Caco-2 (cell line): ENCODE results near the gene HOXA1. TPM values are rescaled to one million over a fixed set of nuclear protein-coding genes. Genes with fewer than 3 reads are reported as not detected.

ENCODE experiments used
- BruUV-seq: library from RNA; stranded (reverse); fragments of 400-500 nt; replicated peaks from 2 replicates; lab custom pipeline; 2021; lab: Mats Ljungman, UMichigan
- CTCF ChIA-PET: fragments of 300-600 bp; sonication (Branson Sonifier 250); formaldehyde crosslinking; loops from one replicate; lab custom pipeline; 2022; ENCODE audit warnings: antibody characterized with exemption; lab: Charles Lee
- POLR2A ChIA-PET: fragments of 300-600 bp; sonication (Branson Sonifier 250); formaldehyde crosslinking; loops from one replicate; lab custom pipeline; 2022; ENCODE audit warnings: antibody characterized with exemption; lab: Charles Lee
- DNase-seq, 2 experiments: peaks; one replicate each; pipeline versions ENCODE4 v3.0.0 to v3.0.0-alpha.2; 2020 to 2022
- H3K27me3 ChIP-seq: replicated peaks from 2 replicates; pipeline ENCODE4 v1.6.0; 2011; ENCODE audit warnings: low read length; ENCODE audit not compliant: control insufficient read depth, insufficient read depth
- H3K36me3 ChIP-seq: 2 replicates; pipeline ENCODE4 v1.5.1; 2011; ENCODE audit warnings: low read length; ENCODE audit not compliant: control insufficient read depth, insufficient read depth
- H3K4me1 ChIP-seq: fragments of 250-450 bp; sonication (Bioruptor Pico); 2 replicates; pipeline ENCODE4 v1.5.1; 2020; ENCODE audit warnings: mild to moderate bottlenecking
- H3K4me3 ChIP-seq: 2 replicates; pipeline ENCODE4 v1.5.1; 2011; ENCODE audit warnings: low read depth, mild to moderate bottlenecking, control low read depth, low read length
- H3K9me3 ChIP-seq: fragments of 250-450 bp; sonication (Bioruptor Pico); 2 replicates; pipeline ENCODE4 v1.5.1; 2020; ENCODE audit warnings: mild to moderate bottlenecking, moderate library complexity
- H3K27ac Mint-ChIP-seq: one replicate; pipeline ENCODE4 v1.8.0; 2022; ENCODE audit warnings: mixed read lengths; ENCODE audit not compliant: unreplicated experiment
- H3K27me3 Mint-ChIP-seq: one replicate; pipeline ENCODE4 v1.8.0; 2022; ENCODE audit warnings: mixed read lengths; ENCODE audit not compliant: insufficient read depth, unreplicated experiment
- H3K36me3 Mint-ChIP-seq: one replicate; pipeline ENCODE4 v1.8.0; 2022; ENCODE audit warnings: mild to moderate bottlenecking, mixed read lengths; ENCODE audit not compliant: insufficient read depth, unreplicated experiment
- H3K4me1 Mint-ChIP-seq: one replicate; pipeline ENCODE4 v1.8.0; 2022; ENCODE audit warnings: low read depth, mixed read lengths; ENCODE audit not compliant: unreplicated experiment
- H3K4me3 Mint-ChIP-seq: one replicate; pipeline ENCODE4 v1.8.0; 2022; ENCODE audit warnings: mild to moderate bottlenecking, moderate library complexity, mixed read lengths; ENCODE audit not compliant: unreplicated experiment
- H3K9me3 Mint-ChIP-seq: one replicate; pipeline ENCODE4 v1.8.0; 2022; ENCODE audit warnings: mixed read lengths; ENCODE audit not compliant: unreplicated experiment
- intact Hi-C: fragments of 100-400 bp; cut with micrococcal nuclease; formaldehyde crosslinking; loops from one replicate; pipeline ENCODE4 v1.10.0; 2022; ENCODE audit not compliant: unreplicated experiment
- total RNA-seq: library from RNA; stranded (reverse); gene quantifications from 2 replicates; pipeline ENCODE4 v1.2.3, GENCODE V29; 2022
- TF ChIP-seq, protein P1 (sequence below), 2 experiments: fragments of 200-600 bp in 1 of 2; IDR thresholded peaks; 1 replicate in 1 of 2; 2 replicates in 1 of 2; pipeline versions ENCODE4 v1.5.1 to v1.8.0; 2011 to 2022; ENCODE audit warnings: antibody characterized with exemption in 1 of 2, control low read depth in 1 of 2, inconsistent platforms in 1 of 2, low read depth in 1 of 2, low read length in 1 of 2, mild to moderate bottlenecking in 1 of 2, moderate library complexity in 1 of 2; ENCODE audit not compliant: insufficient read depth in 1 of 2, severe bottlenecking in 1 of 2, unreplicated experiment in 1 of 2

The HOXA1 gene
- total RNA-seq, 1 experiment from 2014 or later = 18.5 TPM

DNA sequence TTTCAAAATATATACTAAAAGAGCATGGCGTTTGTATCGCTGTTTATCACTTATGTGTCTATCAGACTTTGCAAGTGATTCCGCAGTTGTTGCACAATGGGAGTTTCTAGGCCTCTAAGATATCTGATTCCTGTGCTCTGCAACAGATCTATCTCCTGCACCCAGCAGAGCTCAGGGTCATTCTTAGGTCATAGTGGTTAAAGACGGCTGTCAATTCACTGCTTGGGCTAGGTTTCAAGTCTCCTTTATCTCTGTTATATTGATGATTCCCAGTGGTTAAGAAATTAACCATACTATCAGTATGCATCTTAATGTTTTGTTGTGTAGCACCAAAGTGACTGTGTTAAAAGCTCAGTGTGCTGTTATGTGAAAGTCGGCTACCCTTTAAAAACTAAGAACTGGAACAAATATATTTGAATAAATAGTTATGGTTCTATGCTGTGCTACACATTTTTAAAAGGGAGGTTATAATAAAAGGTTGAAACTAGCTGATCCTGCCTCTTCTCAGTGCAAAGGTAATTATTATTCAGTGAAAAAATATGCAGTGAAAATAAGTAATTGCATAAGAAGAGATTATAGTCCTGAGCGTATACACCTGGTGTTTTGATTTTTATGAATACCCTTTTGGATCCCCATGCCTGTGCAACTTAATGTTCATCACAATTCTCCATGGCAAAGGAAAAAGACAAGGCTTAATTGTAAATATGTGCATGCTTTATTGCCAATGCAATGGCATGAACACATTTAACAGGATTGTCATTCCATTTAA lies 24.0 kb downstream of the HOXA1 start:
- Mint-ChIP-seq H3K27me3 (no peaks in the 10 kb centered on the region), H3K4me3 (no peak overlapping the region), H3K36me3 (no peaks in the 10 kb centered on the region), H3K9me3 (no peaks in the 10 kb centered on the region), H3K27ac (no peak overlapping the region), H3K4me1 (no peaks in the 10 kb centered on the region)
- CTCF ChIA-PET = no interaction called here
- Histone ChIP-seq H3K27me3 (no peaks in the 10 kb centered on the region), H3K4me3 (no peak overlapping the region), H3K36me3 (no peaks in the 10 kb centered on the region), H3K4me1 (no peaks in the 10 kb centered on the region), H3K9me3 (no peaks in the 10 kb centered on the region)
- BruUV-seq = no TSS peak
- DNase-seq = no peak
- intact Hi-C loops = no loop called here
- TF ChIP-seq, protein P1, sequence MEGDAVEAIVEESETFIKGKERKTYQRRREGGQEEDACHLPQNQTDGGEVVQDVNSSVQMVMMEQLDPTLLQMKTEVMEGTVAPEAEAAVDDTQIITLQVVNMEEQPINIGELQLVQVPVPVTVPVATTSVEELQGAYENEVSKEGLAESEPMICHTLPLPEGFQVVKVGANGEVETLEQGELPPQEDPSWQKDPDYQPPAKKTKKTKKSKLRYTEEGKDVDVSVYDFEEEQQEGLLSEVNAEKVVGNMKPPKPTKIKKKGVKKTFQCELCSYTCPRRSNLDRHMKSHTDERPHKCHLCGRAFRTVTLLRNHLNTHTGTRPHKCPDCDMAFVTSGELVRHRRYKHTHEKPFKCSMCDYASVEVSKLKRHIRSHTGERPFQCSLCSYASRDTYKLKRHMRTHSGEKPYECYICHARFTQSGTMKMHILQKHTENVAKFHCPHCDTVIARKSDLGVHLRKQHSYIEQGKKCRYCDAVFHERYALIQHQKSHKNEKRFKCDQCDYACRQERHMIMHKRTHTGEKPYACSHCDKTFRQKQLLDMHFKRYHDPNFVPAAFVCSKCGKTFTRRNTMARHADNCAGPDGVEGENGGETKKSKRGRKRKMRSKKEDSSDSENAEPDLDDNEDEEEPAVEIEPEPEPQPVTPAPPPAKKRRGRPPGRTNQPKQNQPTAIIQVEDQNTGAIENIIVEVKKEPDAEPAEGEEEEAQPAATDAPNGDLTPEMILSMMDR (IDR thresholded peaks at IDR 0.05; ENCODE audit: insufficient read depth in 1 of 2, low read depth in 1 of 2, low read length in 1 of 2, severe bottlenecking in 1 of 2, unreplicated experiment in 1 of 2) = no peak
- POLR2A ChIA-PET = no interaction called here

DNA sequence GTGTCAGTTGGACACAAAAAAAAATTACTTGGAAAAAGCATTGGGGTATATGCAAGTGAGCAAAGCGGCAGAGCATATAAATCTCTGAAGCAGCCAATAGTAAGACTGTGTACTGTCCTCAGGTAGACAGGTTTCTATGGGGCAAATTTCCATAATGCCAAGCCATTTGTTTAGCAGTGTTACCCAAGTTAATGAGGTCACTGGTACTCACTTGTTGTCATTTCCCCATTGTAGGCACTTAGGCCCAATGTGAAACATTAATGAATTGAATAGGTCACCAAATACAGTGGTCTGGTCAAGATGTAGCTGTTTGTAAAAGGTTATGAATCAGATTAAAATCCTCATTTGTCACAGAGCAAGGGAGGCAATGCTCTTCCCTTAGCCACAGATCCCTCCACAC lies 27.5 kb downstream of the HOXA1 start:
- no peaks in the 10 kb centered on the region for H3K27me3 Mint-ChIP-seq
- H3K4me3 ChIP-seq = no peak overlapping the region
- no peak overlapping the region for H3K27ac Mint-ChIP-seq
- ChIA-PET POLR2A (no interaction called here), CTCF (no interaction called here)
- BruUV-seq = no TSS peak
- H3K4me1 Mint-ChIP-seq = no peaks in the 10 kb centered on the region
- H3K27me3 ChIP-seq = no peaks in the 10 kb centered on the region
- no peaks in the 10 kb centered on the region for H3K9me3 Mint-ChIP-seq
- TF ChIP-seq, protein P1 (IDR thresholded peaks at IDR 0.05; ENCODE audit: insufficient read depth in 1 of 2, low read depth in 1 of 2, low read length in 1 of 2, severe bottlenecking in 1 of 2, unreplicated experiment in 1 of 2) = no peak
- no peak overlapping the region for H3K4me3 Mint-ChIP-seq
- no peak for DNase-seq
- no peaks in the 10 kb centered on the region for H3K9me3 ChIP-seq
- intact Hi-C loops = no loop called here
- H3K36me3 Mint-ChIP-seq = no peaks in the 10 kb centered on the region
- no peaks in the 10 kb centered on the region for H3K36me3 ChIP-seq
- 0 out of 2 replicates have a peak, but pooled peaks cover 3% of the 10 kb centered on the region for H3K4me1 ChIP-seq

GRCh38 chr7:27066148-27066547 lies 29.7 kb downstream of the HOXA1 start:
- intact Hi-C loops = no loop called here
- no TSS peak for BruUV-seq

More at GRCh38 chr7:27066148-27066547, 29.7 kb downstream of the HOXA1 start:
- no peaks in the 10 kb centered on the region for H3K36me3 ChIP-seq
- no peaks in the 10 kb centered on the region for H3K36me3 Mint-ChIP-seq
- ChIA-PET POLR2A (no interaction called here), CTCF (no interaction called here)
- no peak overlapping the region for H3K4me3 ChIP-seq
- H3K9me3 ChIP-seq = no peaks in the 10 kb centered on the region
- DNase-seq = no peak
- H3K4me3 Mint-ChIP-seq = no peak overlapping the region
- no peak overlapping the region for H3K27ac Mint-ChIP-seq
- H3K4me1 Mint-ChIP-seq = no peaks in the 10 kb centered on the region
- H3K9me3 Mint-ChIP-seq = no peaks in the 10 kb centered on the region
- no peaks in the 10 kb centered on the region for H3K27me3 Mint-ChIP-seq
- TF ChIP-seq, protein P1 (IDR thresholded peaks at IDR 0.05; ENCODE audit: insufficient read depth in 1 of 2, low read depth in 1 of 2, low read length in 1 of 2, severe bottlenecking in 1 of 2, unreplicated experiment in 1 of 2) = no peak
- no peaks in the 10 kb centered on the region for H3K27me3 ChIP-seq
- 0 out of 2 replicates have a peak, but pooled peaks cover 3% of the 10 kb centered on the region for H3K4me1 ChIP-seq
